ENCODE measurements around the gene FAM83F.
A peak's percentile ranks its signal among the peaks of the same experiment; 100 is the strongest.

The FAM83F gene

GRCh38 chr22:39955675-39956074 is 39.1 kb upstream of the FAM83F start:
- peaks cover 12% of the 10 kb centered on the region for H3K4me1 ChIP-seq (ENCODE audit: control insufficient read depth, insufficient read depth, low read length)
- no peak overlapping the region for H3K27ac ChIP-seq (ENCODE audit: low read depth, low read length)
- no peak overlapping the region for H3K9ac ChIP-seq (ENCODE audit: low read depth, low read length)
- H3K36me3 ChIP-seq (ENCODE audit: control insufficient read depth, insufficient read depth, low read length) = no peaks in the 10 kb centered on the region
- no peaks in the 10 kb centered on the region for H3K9me3 ChIP-seq (ENCODE audit: control insufficient read depth, insufficient read depth, low read length)
- no peak overlapping the region for H3K4me3 ChIP-seq (ENCODE audit: low read depth, low read length)
- no peaks in the 10 kb centered on the region for H3K27me3 ChIP-seq (ENCODE audit: control insufficient read depth, insufficient read depth, low read length)

DNA sequence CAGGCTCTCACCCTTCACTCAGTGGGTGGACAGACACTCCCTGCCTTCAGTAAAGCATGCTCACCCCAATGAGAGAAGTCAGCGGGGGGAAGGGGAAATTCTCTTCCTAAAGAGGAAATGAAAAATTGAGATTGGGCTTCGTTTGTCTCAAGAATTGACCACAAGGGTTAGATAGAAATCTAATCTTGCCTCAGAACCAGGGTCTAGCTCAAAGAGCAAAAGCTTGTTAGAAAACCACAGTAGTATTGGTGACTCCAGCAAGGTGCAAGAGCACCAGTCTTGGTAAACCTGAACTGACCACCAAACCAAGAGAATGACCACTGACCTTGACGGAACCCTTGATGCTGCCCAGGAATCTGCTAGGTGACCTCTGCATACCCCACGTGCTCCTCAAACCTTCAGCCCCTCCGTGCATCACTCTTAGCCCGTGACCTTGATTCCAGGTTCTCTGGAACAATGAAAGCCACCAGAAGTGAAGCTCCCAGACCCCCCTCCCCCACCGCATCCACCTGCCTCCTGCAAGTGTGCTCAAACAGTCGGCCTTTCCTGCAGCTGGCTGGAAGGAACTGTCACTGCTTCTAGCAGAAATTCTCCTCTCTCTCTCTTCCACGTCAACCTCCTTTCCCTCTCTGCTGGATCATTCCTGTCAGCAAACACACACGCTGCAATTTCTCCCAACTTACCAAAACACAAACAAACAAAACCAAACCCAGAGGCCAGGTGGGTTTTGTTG is 37.7 kb upstream of the FAM83F start:
- Histone ChIP-seq H3K27ac (ENCODE audit: low read depth, low read length) (no peak overlapping the region), H3K36me3 (ENCODE audit: control insufficient read depth, insufficient read depth, low read length) (no peaks in the 10 kb centered on the region), H3K4me1 (ENCODE audit: control insufficient read depth, insufficient read depth, low read length) (peaks cover 12% of the 10 kb centered on the region), H3K9ac (ENCODE audit: low read depth, low read length) (no peak overlapping the region), H3K27me3 (ENCODE audit: control insufficient read depth, insufficient read depth, low read length) (no peaks in the 10 kb centered on the region), H3K9me3 (ENCODE audit: control insufficient read depth, insufficient read depth, low read length) (no peaks in the 10 kb centered on the region), H3K4me3 (ENCODE audit: low read depth, low read length) (no peak overlapping the region)

DNA sequence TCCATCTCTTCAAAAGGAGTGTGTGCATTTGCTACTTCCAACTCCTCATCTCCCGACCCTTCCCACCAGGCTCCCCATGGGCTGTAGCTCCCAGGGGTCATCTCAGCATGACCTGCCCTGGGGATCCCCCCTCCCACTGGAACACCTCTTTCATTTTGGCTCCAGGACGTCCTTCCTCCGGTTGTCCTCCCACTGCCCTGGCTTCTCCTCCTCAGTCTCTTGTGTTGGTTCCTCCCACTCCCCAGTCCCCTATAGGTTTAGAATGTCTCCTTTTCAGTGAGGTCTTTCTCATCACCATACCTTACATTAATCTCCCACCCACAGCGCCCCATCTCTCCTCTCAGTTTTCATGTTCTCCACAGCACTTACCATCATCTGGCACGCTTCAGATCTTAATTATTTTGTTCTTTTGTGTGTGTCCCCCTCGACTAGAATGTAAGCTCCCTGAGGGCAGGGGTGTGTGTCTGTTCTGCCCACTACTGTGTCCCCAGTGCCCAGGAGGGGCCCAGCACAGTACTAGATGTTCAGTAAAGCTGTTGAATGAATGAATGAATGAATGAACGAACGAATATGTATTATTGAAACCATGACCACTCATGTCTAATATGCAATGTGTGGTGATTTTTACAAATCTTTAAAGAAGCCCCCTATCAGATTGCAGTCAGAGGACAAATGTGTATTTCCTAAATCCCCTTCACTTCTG is 36.6 kb upstream of the FAM83F start:
- Histone ChIP-seq H3K9me3 (ENCODE audit: control insufficient read depth, insufficient read depth, low read length) (no peaks in the 10 kb centered on the region), H3K27ac (ENCODE audit: low read depth, low read length) (no peak overlapping the region), H3K36me3 (ENCODE audit: control insufficient read depth, insufficient read depth, low read length) (no peaks in the 10 kb centered on the region), H3K9ac (ENCODE audit: low read depth, low read length) (no peak overlapping the region), H3K4me3 (ENCODE audit: low read depth, low read length) (no peak overlapping the region), H3K27me3 (ENCODE audit: control insufficient read depth, insufficient read depth, low read length) (no peaks in the 10 kb centered on the region), H3K4me1 (ENCODE audit: control insufficient read depth, insufficient read depth, low read length) (peaks cover 12% of the 10 kb centered on the region)

DNA sequence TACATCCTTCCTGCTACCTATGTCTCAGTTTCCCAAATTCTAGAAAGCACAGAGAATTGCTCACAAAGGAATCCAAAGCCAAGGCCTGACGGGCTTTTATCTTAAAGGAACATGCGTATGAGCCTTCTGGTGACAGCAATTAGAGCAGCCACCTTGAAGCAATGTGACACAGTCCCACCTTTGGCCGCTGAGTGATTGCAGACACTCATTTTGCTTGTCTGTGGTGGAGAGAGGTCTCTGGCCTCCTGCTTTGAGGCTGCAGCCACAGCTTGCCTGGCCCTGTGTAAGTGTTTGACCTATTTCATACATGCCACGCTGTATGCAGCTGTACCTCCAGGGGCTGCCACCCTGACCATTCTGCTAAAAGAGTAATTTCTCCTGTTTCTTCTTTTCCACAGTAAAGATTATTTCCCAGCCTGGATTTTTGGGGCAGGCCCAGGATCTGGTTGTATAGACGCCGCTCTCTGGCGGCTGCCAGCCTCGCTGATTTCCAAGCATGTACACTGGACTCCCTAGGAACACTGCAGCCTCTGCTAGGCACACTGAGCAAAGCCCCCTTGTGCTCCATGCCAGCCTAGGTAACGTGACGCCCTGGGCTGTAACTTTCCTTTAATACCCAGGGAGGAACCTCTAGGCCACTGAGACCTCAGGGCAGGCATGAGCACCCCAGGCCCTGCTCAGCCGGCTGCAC is 35.7 kb upstream of the FAM83F start:
- H3K9me3 ChIP-seq (ENCODE audit: control insufficient read depth, insufficient read depth, low read length) = no peaks in the 10 kb centered on the region
- peak overlapping the region; percentile 0 for H3K27ac ChIP-seq (ENCODE audit: low read depth, low read length)
- no peak overlapping the region for H3K9ac ChIP-seq (ENCODE audit: low read depth, low read length)
- no peaks in the 10 kb centered on the region for H3K27me3 ChIP-seq (ENCODE audit: control insufficient read depth, insufficient read depth, low read length)
- H3K36me3 ChIP-seq (ENCODE audit: control insufficient read depth, insufficient read depth, low read length) = no peaks in the 10 kb centered on the region
- H3K4me3 ChIP-seq (ENCODE audit: low read depth, low read length) = no peak overlapping the region
- H3K4me1 ChIP-seq (ENCODE audit: control insufficient read depth, insufficient read depth, low read length) = peaks cover 5% of the 10 kb centered on the region

DNA sequence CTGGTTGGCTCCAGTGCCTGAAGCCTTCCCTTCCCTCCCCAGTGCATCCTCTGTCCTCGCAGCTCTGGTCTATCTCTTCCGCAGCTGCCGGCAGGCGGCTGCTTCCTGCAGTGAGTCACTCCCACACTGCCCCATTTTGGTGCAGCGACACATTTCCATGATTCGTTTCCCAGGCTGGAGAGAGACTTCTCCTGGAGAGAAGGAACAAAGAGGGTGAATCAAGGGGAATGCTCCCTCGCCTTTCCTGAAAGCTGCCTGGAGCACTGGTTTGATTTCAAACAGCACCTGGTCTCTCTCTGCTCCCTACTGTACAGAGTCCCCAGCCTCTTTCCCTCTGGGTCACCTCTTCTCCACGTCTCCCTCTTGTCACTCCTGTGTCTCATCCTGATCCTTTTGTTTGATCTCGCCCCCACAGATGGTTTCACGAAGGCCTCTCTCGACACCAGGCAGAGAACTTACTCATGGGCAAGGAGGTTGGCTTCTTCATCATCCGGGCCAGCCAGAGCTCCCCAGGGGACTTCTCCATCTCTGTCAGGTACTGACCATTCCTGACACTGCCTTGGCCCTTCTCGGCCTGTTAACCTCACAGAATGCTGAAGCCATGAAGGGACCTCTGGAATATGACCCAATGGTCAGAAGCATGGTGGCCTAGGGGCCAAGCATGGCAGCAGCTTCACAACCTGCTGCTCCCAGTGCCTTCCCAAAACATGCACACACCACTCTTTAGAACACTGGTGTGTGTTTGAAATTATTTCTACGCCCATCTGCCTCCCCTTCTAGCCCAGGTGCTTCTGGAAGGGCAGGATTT is 34.9 kb upstream of the FAM83F start, which contains the start of gene TMA7B:
Gene TMA7B (plus strand): TSS at position 758 of the 808 bp plus-strand sequence. CDS start 3,978 bp downstream, outside the sequence.
- no peaks in the 10 kb centered on the region for H3K9me3 ChIP-seq (ENCODE audit: control insufficient read depth, insufficient read depth, low read length)
- peak within 1 kb of the TSS; percentile 0 for H3K27ac ChIP-seq (ENCODE audit: low read depth, low read length)
- H3K4me1 ChIP-seq (ENCODE audit: control insufficient read depth, insufficient read depth, low read length) = peaks cover 5% of the 10 kb centered on the region
- no peak within 1 kb of the TSS for H3K4me3 ChIP-seq (ENCODE audit: low read depth, low read length)
- no peaks in the 10 kb centered on the region for H3K36me3 ChIP-seq (ENCODE audit: control insufficient read depth, insufficient read depth, low read length)
- H3K27me3 ChIP-seq (ENCODE audit: control insufficient read depth, insufficient read depth, low read length) = no peaks in the 10 kb centered on the region
- H3K9ac ChIP-seq (ENCODE audit: low read depth, low read length) = 0 out of 2 replicates have a peak within 1 kb of the TSS, but pooled peaks have one; percentile 8

- Histone ChIP-seq H3K9ac (ENCODE audit: low read depth, low read length) (no peak overlapping the region), H3K4me3 (ENCODE audit: low read depth, low read length) (no peak overlapping the region), H3K27me3 (ENCODE audit: control insufficient read depth, insufficient read depth, low read length) (no peaks in the 10 kb centered on the region), H3K9me3 (ENCODE audit: control insufficient read depth, insufficient read depth, low read length) (no peaks in the 10 kb centered on the region), H3K27ac (ENCODE audit: low read depth, low read length) (no peak overlapping the region), H3K4me1 (ENCODE audit: control insufficient read depth, insufficient read depth, low read length) (peaks cover 5% of the 10 kb centered on the region), H3K36me3 (ENCODE audit: control insufficient read depth, insufficient read depth, low read length) (no peaks in the 10 kb centered on the region)
These were observed 33.7 kb upstream of the FAM83F start for GRCh38 chr22:39960791-39961746.

DNA sequence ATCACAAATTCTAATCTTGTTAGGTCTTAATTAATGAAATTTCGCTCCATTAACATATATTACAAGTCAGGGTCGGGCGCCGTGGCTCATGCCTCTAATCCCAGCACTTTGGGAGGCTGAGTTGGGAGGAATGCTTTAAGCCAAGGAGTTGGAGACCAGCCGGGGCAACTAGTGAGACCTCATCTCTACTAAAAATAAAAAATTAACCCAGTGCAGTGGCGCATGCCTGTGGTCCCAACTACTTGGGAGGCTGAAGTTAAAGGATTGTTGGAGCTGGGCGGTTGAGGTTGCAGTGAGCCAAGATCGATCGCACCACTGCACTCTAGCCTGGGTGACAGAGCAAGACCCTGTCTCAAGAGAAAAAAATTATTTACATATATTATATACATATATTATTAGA is 32.7 kb upstream of the FAM83F start:
- H3K9me3 ChIP-seq (ENCODE audit: control insufficient read depth, insufficient read depth, low read length) = no peaks in the 10 kb centered on the region
- no peak overlapping the region for H3K27ac ChIP-seq (ENCODE audit: low read depth, low read length)
- no peak overlapping the region for H3K9ac ChIP-seq (ENCODE audit: low read depth, low read length)
- H3K4me1 ChIP-seq (ENCODE audit: control insufficient read depth, insufficient read depth, low read length) = peaks cover 5% of the 10 kb centered on the region
- H3K36me3 ChIP-seq (ENCODE audit: control insufficient read depth, insufficient read depth, low read length) = no peaks in the 10 kb centered on the region
- no peaks in the 10 kb centered on the region for H3K27me3 ChIP-seq (ENCODE audit: control insufficient read depth, insufficient read depth, low read length)
- no peak overlapping the region for H3K4me3 ChIP-seq (ENCODE audit: low read depth, low read length)

GRCh38 chr22:39965748-39966147 is 29.0 kb upstream of the FAM83F start:
- H3K4me1 ChIP-seq (ENCODE audit: control insufficient read depth, insufficient read depth, low read length) = peaks cover 4% of the 10 kb centered on the region; the same call in 1 of the 2 replicates
- no peaks in the 10 kb centered on the region for H3K9me3 ChIP-seq (ENCODE audit: control insufficient read depth, insufficient read depth, low read length)
- no peaks in the 10 kb centered on the region for H3K36me3 ChIP-seq (ENCODE audit: control insufficient read depth, insufficient read depth, low read length)
- H3K4me3 ChIP-seq (ENCODE audit: low read depth, low read length) = no peak overlapping the region
- H3K27ac ChIP-seq (ENCODE audit: low read depth, low read length) = no peak overlapping the region
- H3K9ac ChIP-seq (ENCODE audit: low read depth, low read length) = no peak overlapping the region
- H3K27me3 ChIP-seq (ENCODE audit: control insufficient read depth, insufficient read depth, low read length) = no peaks in the 10 kb centered on the region

DNA sequence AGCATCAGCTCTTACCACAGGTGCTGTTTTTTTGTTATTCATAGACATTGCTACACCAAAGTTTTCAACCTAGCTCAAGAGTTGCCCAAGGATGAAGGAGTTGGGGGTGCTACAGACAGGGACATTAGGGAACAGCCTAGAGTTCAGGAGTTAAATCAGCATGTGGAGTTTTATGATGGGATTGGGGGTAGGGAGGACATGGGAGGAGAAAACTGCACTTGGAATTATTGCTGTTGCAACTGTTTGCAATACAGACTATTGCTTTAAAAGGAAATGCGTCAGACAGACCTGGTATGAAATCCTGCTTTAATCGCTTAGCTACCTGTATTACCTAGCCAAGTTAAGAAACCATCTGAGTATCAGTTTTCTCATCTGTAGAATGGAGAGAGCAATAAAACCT is 28.3 kb upstream of the FAM83F start:
- Histone ChIP-seq H3K27ac (ENCODE audit: low read depth, low read length) (no peak overlapping the region), H3K9ac (ENCODE audit: low read depth, low read length) (no peak overlapping the region), H3K27me3 (ENCODE audit: control insufficient read depth, insufficient read depth, low read length) (no peaks in the 10 kb centered on the region), H3K4me3 (ENCODE audit: low read depth, low read length) (no peak overlapping the region), H3K36me3 (ENCODE audit: control insufficient read depth, insufficient read depth, low read length) (no peaks in the 10 kb centered on the region), H3K4me1 (ENCODE audit: control insufficient read depth, insufficient read depth, low read length) (peaks cover 4% of the 10 kb centered on the region; the same call in 1 of the 2 replicates), H3K9me3 (ENCODE audit: control insufficient read depth, insufficient read depth, low read length) (no peaks in the 10 kb centered on the region)
